ENCODE data around the gene NPEPL1. TPM values are rescaled to one million over a fixed set of nuclear protein-coding genes. Genes with fewer than 3 reads are reported as not detected.

The NPEPL1 gene
- total and polyA plus RNA-seq, 11 donors = 18.1 to 33.4 (median 30.1) TPM

DNA sequence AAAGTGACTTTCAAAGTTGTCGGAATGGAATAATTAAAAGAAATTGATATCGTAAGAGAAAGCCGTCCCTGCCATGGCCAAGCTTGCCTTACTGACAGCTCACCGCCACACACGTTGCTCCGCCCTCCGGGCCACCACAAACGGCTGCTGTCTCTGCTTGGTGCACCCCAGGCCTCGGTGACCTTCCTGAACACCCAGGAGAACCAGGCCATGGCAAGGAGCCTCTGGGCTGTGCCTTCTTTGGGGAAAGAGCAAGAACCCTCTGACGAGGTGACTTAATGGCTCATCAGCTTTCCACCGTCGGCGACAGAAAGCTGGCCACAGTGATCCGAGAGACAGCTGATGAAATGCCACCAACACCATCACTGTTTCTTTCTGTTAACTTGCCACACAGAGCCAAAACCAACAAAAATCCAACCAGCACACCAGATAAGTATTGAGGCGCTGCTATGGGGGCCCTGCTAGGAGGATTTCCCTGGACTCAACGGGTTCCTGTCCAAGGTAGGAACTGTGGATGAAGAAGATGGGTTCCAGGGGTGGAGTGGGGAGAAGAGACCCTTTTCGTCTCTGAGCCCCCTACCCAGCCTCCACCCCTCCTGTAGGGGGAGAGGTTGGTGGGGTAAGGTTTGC lies 61.4 kb downstream of the NPEPL1 start:
- H3K27ac ChIP-seq = no peak overlapping the region
- H3K36me3 ChIP-seq = no peaks in the 10 kb centered on the region
- TF ChIP-seq POLR2A (IDR thresholded peaks at IDR 0.05) = no peak
- TF ChIP-seq, protein P1, sequence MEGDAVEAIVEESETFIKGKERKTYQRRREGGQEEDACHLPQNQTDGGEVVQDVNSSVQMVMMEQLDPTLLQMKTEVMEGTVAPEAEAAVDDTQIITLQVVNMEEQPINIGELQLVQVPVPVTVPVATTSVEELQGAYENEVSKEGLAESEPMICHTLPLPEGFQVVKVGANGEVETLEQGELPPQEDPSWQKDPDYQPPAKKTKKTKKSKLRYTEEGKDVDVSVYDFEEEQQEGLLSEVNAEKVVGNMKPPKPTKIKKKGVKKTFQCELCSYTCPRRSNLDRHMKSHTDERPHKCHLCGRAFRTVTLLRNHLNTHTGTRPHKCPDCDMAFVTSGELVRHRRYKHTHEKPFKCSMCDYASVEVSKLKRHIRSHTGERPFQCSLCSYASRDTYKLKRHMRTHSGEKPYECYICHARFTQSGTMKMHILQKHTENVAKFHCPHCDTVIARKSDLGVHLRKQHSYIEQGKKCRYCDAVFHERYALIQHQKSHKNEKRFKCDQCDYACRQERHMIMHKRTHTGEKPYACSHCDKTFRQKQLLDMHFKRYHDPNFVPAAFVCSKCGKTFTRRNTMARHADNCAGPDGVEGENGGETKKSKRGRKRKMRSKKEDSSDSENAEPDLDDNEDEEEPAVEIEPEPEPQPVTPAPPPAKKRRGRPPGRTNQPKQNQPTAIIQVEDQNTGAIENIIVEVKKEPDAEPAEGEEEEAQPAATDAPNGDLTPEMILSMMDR (IDR thresholded peaks at IDR 0.05) = no peak
- H3K9me3 ChIP-seq = no peaks in the 10 kb centered on the region
- H3K27me3 ChIP-seq = peaks cover 0 to 37% (median 0%) of the 10 kb centered on the region in 9 donors
- H3K4me3 ChIP-seq = no peak overlapping the region
- WGBS, 4 donors = 67 to 81% (median 75%) methylated on average over 17 of the region's 17 CpGs
- DNase-seq (no peak), ATAC-seq (no peak)
- intact Hi-C loops (cut with DNase I) = no loop called here
- no peaks in the 10 kb centered on the region for H3K4me1 ChIP-seq

DNA sequence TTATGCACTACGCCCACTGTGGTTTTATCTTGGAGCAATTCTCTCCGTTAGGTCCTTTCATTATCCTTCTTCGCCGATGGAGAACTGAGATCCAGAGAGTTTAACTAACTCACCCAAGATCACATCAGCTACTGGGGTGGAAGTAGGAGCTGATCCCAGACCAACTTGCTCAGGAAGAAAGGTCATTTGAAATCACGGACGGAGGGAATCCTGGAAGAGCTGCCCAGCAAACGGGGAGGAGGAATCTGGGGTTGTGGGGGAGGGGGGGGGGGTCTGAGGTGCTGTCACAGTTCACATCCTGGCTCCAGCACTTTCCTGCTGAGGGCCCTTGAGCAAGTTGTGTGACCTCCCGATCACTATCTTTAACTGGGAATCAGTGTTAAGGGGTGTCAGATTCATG lies 62.0 kb downstream of the NPEPL1 start:
- intact Hi-C loops (cut with DNase I) = no loop called here
- Histone ChIP-seq H3K27me3 (peaks cover 0 to 33% (median 0%) of the 10 kb centered on the region in 9 donors), H3K27ac (no peak overlapping the region), H3K4me1 (no peaks in the 10 kb centered on the region), H3K36me3 (no peaks in the 10 kb centered on the region), H3K9me3 (no peaks in the 10 kb centered on the region), H3K4me3 (no peak overlapping the region)
- DNase-seq = no peak
- TF ChIP-seq, protein P1 (IDR thresholded peaks at IDR 0.05) = no peak
- no peak for TF ChIP-seq POLR2A (IDR thresholded peaks at IDR 0.05)
- 62 to 69% (median 67%) methylated on average over 8 of the region's 8 CpGs for WGBS, 4 donors
- no peak for ATAC-seq

DNA sequence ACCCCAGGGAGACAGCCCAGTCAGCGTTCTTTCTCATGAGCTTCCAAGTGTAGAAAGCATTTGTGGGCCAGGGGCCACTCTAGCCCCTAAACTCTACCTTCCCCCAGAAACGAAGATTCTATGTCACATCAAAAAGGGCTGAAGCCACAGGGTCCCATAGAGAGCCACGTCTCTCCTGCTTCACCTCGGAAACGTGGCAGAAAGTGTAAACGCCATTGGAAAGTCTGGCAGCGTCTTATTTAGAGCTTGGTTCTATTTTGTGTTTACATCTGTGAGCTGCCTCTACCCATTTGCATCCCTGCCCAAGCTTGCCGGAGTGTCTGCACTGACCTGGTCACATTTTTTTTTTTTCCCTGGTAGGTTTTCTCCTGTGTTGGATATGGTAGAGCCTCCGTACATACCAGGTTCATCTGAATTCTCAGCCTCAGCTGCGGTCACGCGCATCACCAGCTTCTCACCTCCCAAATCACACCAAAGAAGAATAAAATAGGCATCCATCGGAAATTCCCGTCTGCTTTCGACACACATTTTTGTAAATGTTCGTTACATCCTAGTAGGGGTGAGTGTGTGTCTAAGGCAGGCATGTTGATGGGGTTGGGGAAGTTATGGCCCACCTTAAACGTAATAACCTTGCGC lies 62.6 kb downstream of the NPEPL1 start:
- Histone ChIP-seq H3K4me1 (no peaks in the 10 kb centered on the region), H3K36me3 (no peaks in the 10 kb centered on the region), H3K9me3 (no peaks in the 10 kb centered on the region), H3K27me3 (peaks cover 0 to 34% (median 0%) of the 10 kb centered on the region in 9 donors), H3K27ac (no peak overlapping the region), H3K4me3 (no peak overlapping the region)
- ATAC-seq = no peak
- DNase-seq = no peak
- 85 to 90% (median 89%) methylated on average over 18 of the region's 18 CpGs for WGBS, 4 donors
- intact Hi-C loops (cut with DNase I) = loop anchor here in 1 of 10 donors (5.0 kb wide), 1 partner anchor 43 kb away; no protein-coding TSS in a partner anchor
- TF ChIP-seq, protein P1 (IDR thresholded peaks at IDR 0.05) = no peak
- no peak for TF ChIP-seq POLR2A (IDR thresholded peaks at IDR 0.05)

DNA sequence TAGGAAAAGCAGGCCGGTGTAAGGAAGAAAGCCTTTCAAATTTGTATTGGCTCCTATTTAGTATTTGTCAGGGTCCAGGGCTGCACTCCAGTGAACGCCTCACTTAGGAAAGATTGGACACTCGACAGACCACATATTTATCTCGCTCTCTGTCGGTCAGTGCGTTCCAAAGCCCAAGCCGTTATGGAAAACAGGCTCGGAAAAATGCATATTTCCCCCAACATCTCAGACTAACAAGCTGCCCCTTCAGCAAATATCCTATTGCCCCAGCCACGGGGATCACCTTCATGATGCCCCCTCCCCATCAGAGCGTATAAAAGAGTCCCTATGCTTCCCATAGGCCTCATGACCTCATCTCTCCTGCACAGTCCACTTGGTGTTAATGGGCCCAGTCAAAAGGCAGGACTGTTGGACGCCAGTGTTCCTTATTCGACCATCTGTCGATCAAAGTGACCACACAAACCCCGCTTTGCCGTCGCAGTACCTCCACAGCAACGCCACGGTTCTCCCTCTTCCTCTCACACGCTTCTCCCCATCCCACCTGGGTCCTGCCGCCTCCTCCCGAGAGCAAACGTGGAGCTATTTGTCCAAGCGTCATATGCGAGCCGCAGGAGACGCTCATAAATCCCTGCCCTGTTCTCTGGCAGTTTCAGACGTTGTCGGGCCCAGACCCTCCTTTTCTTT lies 63.3 kb downstream of the NPEPL1 start:
- WGBS, 4 donors = 76 to 83% (median 78%) methylated on average over 28 of the region's 28 CpGs
- DNase-seq (no peak), ATAC-seq (no peak)
- H3K27ac ChIP-seq = no peak overlapping the region
- intact Hi-C loops (cut with DNase I) = loop anchor here in 1 of 10 donors (5.0 kb wide), 1 partner anchor 44 kb away; no protein-coding TSS in a partner anchor
- no peaks in the 10 kb centered on the region for H3K9me3 ChIP-seq
- H3K36me3 ChIP-seq = no peaks in the 10 kb centered on the region
- H3K4me1 ChIP-seq = no peaks in the 10 kb centered on the region
- no peak for TF ChIP-seq POLR2A (IDR thresholded peaks at IDR 0.05)
- TF ChIP-seq, protein P1 (IDR thresholded peaks at IDR 0.05) = no peak
- H3K4me3 ChIP-seq = no peak overlapping the region
- H3K27me3 ChIP-seq = peaks cover 0 to 31% (median 0%) of the 10 kb centered on the region in 9 donors
